Measurements from ENCODE around the gene SLC8A1.

Gene SLC8A1

DNA sequence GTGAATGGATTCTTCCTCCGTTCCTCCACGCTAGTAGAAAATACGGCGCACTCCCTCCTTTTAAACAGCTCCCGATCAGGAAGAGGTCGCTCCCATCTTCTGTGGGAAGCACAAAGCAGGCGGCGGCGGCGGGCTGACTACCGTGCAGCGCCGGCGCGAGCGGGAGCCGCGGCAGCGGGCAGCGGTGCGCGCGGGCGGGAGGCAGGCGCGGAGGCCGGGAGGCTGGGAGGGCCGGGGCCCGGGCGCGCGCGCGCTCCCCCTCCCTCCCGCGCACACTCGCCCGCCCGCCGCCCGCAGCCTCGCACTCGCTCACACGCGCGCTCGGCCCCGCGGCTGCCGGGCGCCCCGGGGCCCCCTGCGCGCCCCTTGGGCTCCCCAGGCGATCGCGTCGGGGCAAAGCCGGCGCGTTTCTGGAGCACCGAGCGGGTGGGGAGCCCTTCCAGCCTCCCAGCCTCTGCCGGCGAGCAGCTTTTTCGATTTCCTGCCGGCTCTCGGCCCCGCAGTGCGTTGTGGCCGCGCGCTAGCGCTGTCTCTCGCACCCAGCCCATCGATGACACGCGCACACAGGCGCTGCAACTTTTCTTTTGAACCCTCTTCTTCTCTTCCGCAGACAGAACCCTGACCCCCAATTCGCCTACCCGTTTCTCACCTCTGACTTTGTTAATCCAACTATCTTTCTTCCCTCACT is at the start of gene SLC8A1:
Gene SLC8A1 (minus strand): TSS at position 173 of the 688 bp plus-strand sequence.
- no peak for DNase-seq

DNA sequence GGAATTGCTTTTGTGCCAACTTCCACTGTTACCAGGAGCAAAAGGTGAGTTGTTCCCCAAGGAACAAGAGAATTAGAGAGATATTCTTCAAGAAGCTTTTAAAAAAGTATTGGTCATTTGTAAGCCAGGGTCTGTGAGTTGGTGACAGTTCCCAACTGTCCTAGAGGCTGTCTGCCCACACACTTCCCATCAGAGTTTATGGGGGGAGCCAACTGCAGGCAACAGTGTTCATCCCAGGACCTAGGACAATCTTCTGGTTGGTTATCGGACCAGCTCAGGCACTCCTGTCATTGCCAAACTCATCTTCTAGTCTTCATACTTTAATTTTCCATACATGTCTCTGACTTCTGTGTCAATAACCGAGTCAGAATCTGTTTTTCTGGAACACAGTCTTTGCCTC is 47.5 kb upstream of the SLC8A1 start:
- no peak for DNase-seq

- no peak for DNase-seq
Observed at GRCh38 chr2:40497251-40497859, 45.5 kb upstream of the SLC8A1 start.

- no peak for DNase-seq
Observed at GRCh38 chr2:40489678-40489960, 37.7 kb upstream of the SLC8A1 start.

DNA sequence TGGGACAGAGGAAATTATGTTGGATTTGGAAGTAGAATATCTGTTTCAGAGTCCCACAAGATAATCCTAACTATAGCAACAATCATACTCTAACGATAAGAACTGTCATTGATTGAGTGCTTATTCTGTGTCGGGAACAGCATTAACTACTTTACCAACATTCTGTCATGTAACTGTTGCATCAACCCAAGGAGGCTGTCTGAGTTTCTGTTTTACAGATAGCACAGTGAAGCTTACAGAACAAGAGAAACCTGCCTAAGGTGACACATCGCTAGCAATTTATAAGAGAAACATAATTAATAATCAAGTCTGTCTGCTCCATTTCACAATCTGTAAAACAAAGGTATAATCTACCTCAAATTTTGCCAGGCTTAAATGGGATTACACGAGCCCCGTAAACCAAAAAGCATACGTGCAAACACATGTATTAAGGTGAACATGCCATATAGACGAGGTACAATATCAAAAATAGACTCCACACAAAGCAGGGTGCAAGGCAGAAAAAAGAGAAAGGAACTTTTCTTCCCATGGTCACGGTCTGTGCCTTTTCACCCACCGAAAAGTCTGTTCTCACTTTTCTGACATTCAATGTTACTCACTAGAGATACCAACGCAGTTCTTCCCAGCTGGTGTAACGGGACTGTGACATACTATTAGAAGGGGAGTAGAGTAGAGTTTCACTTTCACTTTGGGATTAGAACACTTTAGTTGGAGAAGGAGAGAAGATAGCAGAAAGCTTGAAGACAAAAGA is 37.2 kb upstream of the SLC8A1 start:
- DNase-seq = no peak

GRCh38 chr2:40488101-40488601 is 36.3 kb upstream of the SLC8A1 start:
- no peak for DNase-seq

DNA sequence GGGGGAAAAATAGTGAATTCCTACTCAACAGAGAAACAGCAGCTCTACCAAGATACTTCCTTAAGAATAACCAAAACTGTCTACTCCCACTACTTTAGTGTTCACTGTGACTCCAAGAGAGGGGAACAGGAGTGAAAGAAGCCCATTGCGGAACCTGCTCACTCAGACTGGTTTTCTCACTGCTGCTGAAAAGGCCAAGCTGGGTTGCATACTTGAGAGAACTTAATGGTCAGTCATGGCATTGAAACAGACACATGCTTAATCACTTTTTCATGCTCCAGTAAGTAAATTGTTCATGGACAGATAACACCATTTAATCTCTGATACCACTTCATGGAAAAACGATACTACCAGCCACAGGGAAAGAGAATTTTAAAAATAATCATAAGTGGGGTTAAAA is 35.7 kb upstream of the SLC8A1 start:
- DNase-seq = peak; percentile 29

- DNase-seq = no peak
Observed at GRCh38 chr2:40485854-40486253, 34.0 kb upstream of the SLC8A1 start.

GRCh38 chr2:40485318-40485717 is 33.4 kb upstream of the SLC8A1 start:
- no peak for DNase-seq

DNA sequence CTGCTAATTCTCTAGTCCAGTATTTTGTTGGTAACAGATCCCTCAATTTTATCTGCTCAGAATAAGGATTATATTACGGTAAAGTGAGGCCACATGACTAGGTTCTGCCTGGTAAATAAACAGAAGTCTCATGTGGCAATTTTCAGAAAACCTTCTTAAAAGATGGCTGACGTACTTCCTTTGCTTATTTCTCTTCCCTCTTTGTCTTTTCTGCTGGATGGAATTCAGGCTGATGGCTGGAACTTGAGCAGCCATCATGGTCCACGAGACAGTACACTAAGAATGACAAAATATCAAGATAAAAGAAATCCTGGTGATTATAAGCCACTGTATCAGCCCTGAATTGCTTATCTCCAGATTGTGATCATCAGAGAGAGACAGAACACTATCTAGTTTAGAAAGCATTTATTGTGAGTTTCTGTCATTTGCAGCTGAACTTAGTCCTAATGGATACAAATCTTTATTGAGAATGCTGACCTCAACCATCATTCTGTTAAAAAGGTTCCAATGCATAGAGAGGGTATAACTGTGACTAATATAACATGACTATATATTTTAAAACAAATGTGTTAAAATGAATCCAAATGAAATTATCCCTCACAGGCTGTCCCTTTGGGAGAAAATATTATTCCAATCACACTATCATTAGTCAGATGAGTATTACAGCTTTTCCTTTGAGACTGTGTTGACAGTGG is 31.8 kb upstream of the SLC8A1 start:
- no peak for DNase-seq

- no peak for DNase-seq
Observed at GRCh38 chr2:40480596-40480995, 28.7 kb upstream of the SLC8A1 start.

DNA sequence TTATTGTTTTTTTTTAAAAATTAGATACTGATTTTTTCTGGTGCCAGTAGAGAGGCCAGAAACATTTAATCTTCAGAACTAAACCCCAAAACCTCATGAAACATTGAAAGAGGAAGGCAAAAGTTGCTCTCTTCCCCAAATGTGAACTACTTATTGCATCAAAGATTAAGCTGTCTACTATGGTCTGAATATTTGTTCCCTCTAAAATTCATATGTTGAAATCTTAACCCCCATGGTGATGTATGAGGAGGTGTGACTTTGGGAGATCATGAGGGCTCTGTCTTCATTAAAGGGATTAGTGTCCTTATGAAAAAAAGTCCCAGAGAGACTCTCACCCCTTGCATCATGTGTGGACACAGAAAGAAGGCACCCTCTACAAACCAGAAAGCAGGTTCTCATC is 28.2 kb upstream of the SLC8A1 start:
- DNase-seq = no peak

DNA sequence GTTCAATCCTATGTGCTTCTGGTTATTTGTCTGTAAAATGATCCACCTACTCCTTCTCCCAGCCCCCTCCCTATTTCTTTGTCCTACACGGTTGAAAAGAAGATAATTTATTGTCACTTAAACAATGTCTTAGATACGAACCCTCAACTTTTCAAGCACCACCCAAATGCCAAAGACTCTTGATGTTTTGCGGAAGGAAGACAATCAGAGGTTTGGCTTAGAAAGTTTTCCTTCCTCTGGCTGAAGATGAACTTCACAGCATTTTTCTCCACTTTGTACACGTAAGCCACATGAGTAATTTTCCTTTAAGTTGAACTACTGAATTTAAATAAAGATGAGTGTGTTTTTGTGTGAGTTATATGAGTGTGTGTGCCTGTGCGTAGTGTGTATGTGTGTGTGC is 25.5 kb upstream of the SLC8A1 start:
- DNase-seq = no peak

GRCh38 chr2:40476436-40476835 is 24.5 kb upstream of the SLC8A1 start:
- DNase-seq = no peak

- DNase-seq = no peak
Observed at GRCh38 chr2:40474306-40474705, 22.4 kb upstream of the SLC8A1 start.

DNA sequence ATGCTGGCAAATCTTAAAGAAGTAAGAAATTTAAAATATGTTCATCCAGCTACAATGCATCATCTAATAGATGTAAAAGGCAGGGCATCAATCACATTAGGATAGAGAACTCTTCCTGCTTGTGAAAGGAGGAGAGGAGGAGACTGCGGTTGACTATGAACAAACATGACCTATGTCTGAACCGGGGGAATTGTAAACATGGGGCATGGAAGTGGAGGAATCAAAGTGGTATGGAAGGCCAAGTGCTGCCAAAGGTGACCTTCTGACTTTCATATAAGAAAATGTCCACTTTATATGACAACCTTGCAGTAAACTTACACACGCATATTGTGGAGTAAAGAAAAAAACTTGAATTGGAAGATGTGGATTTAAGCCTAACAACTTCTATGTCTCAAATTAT is 20.0 kb upstream of the SLC8A1 start:
- no peak for DNase-seq

GRCh38 chr2:40470822-40471813 is 19.2 kb upstream of the SLC8A1 start:
- DNase-seq = peak; percentile 27

DNA sequence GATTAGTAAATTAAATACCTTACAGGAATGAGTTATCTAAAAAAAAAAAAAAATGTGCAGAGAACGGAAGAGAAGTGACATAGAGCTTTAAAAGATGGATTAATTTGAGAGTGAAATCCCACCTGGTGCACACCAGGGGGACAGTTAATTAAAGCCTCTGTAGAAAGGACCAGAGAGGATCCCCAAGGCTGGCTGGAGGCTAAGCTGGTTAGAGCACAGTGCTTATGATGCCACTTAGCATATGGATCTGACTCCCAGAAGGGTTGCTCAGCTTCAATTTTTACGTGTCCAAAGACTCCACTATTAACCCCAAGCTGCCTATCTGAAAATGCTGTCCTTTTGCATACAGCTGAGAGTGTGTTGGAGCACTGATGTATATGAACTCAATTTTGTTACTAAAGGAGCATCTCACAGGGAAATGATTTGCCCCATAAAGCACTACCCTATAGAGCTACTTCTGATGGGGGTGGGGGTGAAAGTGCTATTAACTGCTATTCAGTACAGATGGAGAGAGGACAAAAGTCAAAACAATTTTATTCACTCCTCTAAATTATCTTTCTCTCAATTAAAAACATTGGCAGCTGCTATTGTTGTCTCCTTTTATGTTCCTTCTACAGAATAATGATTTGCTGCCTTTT is 15.2 kb upstream of the SLC8A1 start:
- no peak for DNase-seq

DNA sequence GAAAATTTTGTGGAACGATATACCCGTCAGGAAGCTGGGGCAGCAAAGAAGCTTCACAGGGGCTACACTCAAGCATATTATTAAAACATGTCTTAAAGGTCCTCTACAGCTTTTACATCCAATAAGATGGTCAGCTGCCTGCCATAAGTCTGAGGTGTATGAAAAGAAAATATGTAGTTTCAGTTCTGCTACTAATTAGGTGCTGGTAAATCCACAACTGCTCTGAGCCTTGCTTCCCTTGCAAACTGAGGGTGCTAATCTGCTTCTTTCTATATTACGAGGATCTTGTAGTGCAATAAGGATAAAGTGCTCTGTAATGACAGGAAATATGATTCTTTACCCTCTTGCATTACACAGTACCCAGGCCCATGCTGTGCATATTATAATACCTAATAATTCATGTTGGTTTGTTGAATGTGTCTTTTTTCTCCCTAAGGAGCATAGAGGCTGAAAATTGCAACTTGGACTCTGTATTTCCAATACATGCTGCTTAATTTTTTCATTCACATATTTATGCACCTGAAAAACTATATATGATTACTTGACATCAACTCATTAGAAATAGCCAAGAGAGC is 14.5 kb upstream of the SLC8A1 start:
- DNase-seq = no peak

GRCh38 chr2:40463112-40463511 is 11.2 kb upstream of the SLC8A1 start:
- DNase-seq = no peak

GRCh38 chr2:40458271-40458794 is 6.4 kb upstream of the SLC8A1 start:
- DNase-seq = no peak

All from CD4-positive, alpha-beta T cell treated with Interferon gamma for 1 hour (primary cell).